Keratinocyte (primary cell): ENCODE data around the gene IFI27L2.

Experiments used
- EZH2 ChIP-seq: IDR thresholded peaks from one replicate; pipeline ENCODE4 v1.6.1; 2012; ENCODE audit warnings: inconsistent platforms, mild to moderate bottlenecking, low read length, moderate library complexity
- TF ChIP-seq, protein P1 (sequence below), 3 experiments: IDR thresholded peaks in 1 of 3; conservative IDR thresholded peaks in 1 of 3; optimal IDR thresholded peaks in 1 of 3; 2 replicates in 2 of 3; 3 replicates in 1 of 3; pipeline versions ENCODE3 to v1.5.1; 2011; ENCODE audit warnings: low read length in 3 of 3, mild to moderate bottlenecking in 3 of 3, moderate library complexity in 2 of 3, control low read depth in 1 of 3, inconsistent platforms in 1 of 3; ENCODE audit not compliant: insufficient read depth in 2 of 3; ENCODE audit errors: extremely low read depth in 1 of 3

- TF ChIP-seq EZH2 = no peak
- TF ChIP-seq, protein P1, sequence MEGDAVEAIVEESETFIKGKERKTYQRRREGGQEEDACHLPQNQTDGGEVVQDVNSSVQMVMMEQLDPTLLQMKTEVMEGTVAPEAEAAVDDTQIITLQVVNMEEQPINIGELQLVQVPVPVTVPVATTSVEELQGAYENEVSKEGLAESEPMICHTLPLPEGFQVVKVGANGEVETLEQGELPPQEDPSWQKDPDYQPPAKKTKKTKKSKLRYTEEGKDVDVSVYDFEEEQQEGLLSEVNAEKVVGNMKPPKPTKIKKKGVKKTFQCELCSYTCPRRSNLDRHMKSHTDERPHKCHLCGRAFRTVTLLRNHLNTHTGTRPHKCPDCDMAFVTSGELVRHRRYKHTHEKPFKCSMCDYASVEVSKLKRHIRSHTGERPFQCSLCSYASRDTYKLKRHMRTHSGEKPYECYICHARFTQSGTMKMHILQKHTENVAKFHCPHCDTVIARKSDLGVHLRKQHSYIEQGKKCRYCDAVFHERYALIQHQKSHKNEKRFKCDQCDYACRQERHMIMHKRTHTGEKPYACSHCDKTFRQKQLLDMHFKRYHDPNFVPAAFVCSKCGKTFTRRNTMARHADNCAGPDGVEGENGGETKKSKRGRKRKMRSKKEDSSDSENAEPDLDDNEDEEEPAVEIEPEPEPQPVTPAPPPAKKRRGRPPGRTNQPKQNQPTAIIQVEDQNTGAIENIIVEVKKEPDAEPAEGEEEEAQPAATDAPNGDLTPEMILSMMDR (optimal IDR thresholded peaks at IDR 0.05 in 1 of 3, IDR thresholded peaks at IDR 0.05 in 1 of 3, conservative IDR thresholded peaks at IDR 0.05 in 1 of 3; ENCODE audit: extremely low read depth in 1 of 3, insufficient read depth in 2 of 3, low read length in 3 of 3) = no peak
These were observed 43.1 kb upstream of the IFI27L2 start for GRCh38 chr14:94172545-94172944.
